ENCODE data around the gene SLC22A8.
A peak's percentile ranks its signal among the peaks of the same experiment; 100 is the strongest.
"Not testable (repeated sequence)": the region's sequence is repeated elsewhere in the genome, so short reads cannot be mapped to it uniquely, and the experiment has no call there.

Gene SLC22A8, protein sequence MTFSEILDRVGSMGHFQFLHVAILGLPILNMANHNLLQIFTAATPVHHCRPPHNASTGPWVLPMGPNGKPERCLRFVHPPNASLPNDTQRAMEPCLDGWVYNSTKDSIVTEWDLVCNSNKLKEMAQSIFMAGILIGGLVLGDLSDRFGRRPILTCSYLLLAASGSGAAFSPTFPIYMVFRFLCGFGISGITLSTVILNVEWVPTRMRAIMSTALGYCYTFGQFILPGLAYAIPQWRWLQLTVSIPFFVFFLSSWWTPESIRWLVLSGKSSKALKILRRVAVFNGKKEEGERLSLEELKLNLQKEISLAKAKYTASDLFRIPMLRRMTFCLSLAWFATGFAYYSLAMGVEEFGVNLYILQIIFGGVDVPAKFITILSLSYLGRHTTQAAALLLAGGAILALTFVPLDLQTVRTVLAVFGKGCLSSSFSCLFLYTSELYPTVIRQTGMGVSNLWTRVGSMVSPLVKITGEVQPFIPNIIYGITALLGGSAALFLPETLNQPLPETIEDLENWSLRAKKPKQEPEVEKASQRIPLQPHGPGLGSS

DNA sequence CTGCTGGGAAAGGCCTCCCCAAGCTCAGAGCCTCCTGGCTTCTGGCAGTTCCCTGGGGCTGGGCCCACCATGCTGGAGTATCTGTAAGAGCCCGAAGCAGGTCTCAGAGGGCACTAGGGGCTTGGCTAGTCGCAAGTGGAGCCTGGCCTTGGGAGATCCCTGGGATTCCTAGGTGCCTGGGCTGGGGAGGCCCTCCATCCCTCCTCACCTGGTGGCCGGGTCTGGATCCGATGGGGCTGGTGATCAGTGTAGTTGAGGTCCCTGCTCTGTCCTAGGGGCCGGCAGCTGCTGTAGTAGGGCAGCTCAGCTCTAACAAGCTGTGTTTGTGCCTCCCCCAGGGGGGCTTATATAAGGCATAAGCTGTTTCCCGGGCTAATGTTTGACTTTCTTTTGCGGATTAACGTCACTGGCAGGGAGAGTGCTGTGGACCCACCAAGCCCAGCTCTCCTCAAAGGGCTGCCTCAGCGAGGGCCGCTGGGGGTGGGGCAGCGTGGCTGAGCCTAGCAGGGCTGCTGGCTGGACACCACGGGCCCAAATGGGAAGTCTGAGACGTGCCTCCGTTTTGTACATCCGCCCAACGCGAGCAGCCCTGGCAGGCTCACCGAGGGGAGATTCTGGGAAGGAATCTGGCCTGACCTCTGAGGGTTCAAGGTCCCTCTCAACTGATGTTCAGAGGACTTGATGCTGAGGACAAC, at the start of gene SLC22A8:
Gene SLC22A8 (minus strand): TSS at position 321 of the 695 bp plus-strand sequence. CDS start 883 bp downstream, outside the sequence.
- DNase-seq (ENCODE audit: low read depth) = no peak

DNA sequence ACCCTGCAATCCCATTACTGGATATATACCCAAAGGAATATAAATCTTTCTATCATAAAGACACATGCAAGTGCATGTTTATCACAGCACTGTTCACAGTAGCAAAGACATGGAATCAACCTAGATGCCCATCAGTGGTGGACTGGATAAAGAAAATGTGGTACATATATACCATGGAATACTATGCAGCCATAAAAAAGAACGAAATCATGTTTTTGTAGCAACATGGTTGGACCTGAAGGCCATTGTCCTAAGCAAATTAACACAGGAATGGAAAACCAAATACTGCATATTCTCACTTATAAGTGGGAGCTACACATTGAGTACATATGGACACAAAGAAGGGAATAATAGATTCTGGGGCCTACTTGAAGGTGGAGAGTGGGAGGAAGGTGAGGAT, 30.6 kb upstream of the SLC22A8 start:
- DNase-seq (ENCODE audit: low read depth) = not testable (repeated sequence)

DNA sequence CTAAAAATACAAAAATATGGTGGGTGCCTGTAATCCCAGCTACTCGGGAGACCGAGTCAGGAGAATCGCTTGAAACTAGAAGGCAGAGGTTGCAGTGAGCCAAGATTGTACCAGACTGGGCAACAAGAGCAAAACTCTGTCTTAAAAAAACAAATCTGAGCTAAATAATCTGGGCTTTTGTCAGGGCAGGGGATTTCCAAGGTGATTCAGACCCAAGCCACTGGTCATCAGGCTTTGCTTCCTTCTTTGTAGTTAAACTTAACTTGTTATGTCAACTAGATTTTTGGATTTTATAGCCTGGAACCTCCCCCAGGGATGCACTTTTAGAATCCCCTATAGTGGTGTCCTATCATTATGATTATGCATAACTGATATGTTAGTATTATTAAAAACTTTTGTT, 27.0 kb upstream of the SLC22A8 start:
- no peak for DNase-seq (ENCODE audit: low read depth)

DNA sequence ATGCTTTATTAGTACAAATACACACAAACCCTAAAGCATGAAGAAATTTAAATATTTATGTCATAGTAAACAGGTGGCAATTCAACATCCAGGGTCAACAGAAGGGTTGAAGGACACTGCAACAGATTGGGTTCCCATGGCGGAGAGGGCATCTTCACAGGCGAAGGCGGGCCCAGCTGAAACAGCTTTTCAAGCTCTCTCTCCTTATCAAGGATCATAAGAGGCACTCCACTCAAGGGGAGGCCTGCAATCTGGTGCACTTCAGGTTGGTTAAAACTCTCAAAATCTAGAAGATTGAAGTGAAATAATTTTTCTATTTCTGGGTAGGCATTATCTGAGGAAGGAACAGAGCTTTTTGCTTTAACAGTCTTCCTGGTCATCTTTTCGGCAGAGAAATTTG, 16.8 kb upstream of the SLC22A8 start:
- no peak for DNase-seq (ENCODE audit: low read depth)

DNA sequence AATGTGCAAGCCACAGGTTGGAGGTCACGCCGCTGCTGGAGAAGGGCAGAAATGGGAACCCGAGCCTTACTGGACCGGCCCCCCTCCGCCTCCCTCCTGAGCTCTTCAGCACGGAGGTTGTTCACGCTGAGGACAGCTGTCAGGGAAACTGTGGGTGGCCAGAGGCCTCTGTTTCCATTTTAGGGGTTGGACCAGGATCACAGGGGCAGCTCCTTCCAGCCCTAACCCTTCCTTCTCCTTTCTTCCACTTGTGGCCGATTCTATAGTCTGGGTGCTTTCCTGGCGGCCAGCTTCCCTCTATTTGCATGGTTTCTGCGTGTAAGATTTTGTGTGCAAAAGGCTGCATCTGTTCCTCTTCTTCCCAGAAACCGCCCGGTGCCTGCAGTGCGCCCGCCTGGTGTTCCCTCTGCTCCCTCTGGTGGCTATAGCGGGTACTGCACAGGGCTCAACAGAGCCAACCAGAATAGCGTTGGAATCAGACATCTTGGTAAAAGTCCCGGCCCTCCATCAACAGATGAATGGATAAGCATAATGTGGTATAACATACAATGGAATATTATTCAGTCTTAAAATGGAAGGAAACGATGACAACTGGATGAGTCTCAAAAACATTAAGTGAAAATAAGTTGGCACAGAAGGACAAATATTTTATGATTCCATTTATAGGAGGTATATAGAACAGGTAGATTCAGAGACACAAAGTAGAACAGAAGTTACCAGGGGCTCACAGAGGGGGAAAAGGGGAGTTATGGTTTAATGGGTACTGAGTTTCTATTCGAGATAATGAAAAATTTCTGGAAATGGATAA, 8.4 kb upstream of the SLC22A8 start:
- DNase-seq (ENCODE audit: low read depth) = peak; percentile 77

DNA sequence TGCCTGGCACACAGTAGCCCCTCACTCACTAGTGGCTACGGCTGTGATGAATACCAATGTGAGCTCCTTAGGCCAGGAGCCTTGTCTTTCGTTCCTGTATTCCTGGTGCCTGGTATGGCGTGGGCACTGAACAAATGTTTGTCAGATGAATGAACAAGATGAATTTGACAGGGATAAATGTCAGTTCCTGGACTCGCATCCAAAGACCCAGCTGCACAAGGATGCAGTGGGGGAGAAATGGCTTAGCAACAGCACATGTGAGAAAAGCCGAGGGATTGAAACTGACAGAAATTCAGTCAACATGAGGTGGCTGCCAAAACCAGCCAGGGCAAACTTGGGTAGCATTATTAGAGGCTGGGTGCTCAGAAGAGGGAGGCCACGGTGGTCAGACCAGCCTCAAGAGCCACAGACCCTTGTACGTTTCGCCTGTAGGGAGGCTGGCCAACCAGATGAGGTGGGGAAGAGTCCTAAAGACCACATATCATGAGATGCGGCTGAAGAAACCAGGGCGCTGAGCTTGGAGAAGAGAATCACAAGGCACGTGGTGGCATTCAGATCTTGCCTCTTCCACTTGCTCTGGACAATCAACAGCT, 7.7 kb upstream of the SLC22A8 start:
- no peak for DNase-seq (ENCODE audit: low read depth)

DNA sequence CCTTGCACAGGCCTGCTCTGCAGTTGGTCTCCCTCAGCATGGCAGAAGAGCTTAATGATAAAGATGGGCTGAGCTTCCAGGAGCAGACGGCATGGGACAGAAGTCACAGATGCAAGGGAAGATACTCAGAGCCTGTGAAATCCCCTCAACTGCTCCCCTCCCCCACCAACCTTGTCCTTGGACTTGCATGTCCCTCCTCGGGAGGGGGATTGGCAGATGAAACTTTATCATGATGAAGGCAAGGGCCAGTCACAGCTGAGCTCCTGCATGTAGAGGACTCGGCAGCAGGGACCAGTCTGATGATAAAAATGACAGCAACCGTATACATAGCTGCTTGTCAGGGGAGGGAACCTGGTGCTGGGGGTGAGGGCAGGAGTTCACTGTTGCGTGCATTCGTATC, 6.8 kb upstream of the SLC22A8 start:
- DNase-seq (ENCODE audit: low read depth) = no peak

DNA sequence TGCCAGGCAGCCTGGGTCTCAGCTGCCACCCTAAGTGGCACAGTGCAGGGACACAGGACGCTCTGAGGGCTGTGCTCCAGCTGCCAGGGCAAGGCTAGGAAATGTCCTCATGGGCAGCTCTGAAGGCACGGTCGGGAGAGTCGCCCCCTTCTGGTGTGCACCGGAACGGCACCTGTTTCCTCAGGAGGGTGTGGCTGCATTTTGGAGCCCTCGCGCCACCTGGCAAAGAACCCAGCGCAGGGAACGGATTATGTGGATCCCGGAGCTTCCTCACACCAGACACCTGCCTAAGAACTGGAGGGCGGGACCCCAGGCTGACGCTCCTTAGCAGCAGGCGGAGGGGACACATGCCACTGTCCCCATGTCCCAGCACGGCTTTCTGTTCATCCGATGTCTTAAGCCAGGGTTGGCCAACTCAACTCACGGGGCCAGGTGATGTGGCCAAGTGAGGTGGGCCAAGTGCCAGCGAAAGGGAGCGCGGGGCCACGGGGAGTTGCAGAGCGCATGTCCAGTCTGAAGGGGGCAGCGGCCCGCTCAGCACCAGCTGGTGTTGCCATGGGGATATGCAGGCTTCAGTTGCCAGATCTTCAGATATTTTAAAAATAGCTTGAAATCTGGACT, 5.1 kb upstream of the SLC22A8 start:
- DNase-seq (ENCODE audit: low read depth) = peak; percentile 17

DNA sequence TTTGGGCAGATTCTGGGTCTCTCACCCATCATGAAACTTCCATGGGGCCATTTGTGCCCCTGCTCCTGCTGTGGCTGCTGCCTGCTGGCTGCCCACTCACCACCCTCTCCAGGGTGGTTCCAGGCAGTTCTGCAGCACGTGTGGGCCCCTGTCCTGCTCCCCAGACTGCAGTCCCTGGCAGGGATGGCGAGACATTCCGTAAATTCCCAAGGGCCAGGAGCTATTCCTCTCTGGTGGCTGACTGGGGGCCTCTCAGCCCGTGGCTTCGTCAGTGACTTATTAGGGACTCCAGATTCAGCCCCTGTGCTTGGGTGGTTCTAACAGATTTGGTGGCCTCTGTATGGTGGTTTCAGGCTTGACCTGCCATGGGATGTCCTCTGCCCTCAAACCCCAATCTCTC, 3.9 kb upstream of the SLC22A8 start:
- no peak for DNase-seq (ENCODE audit: low read depth)

DNA sequence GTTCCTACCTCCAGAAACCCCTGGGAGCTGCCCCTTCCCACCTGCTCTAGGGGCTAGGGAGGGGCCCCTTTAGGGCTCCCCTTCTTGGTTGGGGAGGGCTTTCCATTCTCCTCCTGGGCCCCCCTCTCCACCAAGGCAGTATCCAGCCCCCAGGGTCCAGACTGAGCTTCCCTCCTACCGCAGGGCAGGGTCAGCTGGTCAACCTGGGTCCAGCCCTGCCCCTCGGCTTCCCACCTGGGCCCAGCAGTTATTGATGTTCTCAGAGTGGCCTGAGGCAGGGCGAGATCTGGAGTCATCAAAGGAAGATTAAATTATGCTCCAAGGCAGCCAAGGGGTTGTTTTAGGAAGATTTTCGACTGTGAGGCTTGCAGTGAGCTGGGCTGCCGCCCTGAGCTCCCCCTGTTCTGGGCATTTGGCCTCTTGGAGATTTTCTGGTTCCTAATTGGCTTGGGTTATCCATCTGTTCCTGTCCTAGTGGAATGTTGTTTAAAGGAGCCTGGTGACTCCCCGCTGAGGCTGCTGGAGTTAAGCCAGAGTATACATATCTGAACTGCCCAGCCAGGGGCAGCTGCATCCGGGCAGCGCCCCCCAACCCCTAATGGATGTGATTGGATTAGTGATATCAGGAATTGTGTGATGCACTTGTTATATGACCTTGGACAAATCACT, 1.8 kb upstream of the SLC22A8 start:
- no peak for DNase-seq (ENCODE audit: low read depth)

DNA sequence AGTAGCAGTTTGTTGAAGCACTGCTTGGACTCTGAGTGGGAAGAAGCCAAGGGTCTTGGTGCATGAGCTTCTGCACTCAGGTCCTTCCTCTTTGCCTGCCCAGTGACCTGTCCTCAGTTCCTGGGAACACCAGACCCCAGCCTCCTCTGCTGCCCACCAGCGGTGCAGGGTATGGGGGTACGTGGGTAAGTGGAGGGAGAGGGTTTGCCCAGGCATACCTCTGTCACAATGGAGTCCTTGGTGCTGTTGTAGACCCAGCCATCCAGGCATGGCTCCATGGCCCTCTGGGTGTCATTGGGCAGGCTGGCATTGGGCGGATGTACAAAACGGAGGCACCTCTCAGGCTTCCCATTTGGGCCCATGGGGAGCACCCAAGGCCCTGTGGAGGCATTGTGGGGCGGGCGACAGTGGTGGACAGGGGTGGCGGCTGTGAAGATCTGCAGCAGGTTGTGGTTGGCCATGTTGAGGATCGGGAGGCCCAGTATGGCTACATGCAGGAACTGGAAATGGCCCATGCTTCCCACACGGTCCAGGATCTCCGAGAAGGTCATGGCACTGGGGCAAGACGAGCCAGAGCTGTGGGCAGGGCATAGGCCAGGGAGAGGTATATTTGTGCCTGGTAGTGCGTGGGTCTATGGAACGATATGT, 1.1 kb downstream of the SLC22A8 start:
- DNase-seq (ENCODE audit: low read depth) = no peak

DNA sequence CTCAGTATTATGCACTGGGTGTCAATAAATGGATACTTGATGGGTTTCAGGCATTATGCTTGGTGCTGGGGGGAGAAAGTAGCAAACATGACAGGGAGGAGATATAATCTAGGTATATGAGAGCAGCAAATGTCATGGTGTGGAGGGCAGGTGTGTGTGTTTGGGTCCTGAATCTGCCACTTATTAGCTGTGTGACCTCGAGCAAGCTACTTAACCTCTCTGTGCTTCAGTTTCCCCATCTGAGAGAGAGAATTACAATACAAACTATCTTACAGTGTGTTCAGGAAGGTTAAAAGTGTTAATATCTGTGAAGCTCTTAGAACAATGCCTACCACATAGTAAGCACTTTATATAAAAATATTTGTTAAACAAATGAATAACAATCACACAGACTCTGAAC, 2.8 kb downstream of the SLC22A8 start:
- DNase-seq (ENCODE audit: low read depth) = no peak

DNA sequence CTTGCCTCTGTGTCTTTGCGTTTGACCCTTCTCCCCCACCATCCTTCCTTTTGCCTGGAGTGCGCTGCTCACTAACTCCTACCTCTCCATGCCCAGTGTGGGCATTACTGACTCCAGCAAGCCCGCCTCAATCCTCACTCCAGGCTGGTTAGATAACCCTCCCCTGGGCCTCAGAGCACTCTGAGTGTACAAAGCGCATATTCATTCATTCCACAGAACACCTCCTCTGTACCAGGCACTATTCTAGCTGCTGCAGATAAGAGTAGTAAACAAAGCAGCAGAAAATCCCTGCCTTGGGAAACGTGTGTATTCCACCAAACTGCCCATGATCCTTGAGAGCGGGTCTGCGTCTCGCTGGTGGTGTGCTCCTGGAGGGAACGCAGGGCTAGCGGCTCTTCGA, 3.2 kb downstream of the SLC22A8 start:
- no peak for DNase-seq (ENCODE audit: low read depth)

DNA sequence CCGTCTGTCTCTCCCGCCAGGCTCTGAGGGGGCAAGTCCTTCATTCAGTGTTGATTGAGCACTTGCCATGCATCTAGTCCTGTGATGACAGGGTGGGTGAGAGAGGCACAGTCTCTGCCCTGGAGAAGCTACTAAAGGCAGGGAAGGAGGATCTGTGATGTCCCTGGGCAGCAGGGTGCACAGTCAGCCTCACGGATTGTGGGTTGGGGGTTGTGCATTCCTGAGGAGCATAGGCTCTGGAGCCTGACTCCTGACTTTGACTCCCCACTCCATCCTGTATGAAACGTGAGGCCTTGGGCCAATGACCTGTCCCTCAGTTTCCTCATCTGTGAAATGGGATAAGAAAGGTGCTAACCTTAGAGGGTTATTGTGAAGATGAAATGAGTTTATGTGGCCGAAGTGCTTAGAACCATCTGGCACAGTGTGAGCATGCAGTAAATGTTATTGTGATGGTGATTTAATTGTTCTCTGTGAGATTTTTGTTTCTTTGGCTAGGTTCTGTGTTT, 4.7 kb downstream of the SLC22A8 start:
- no peak for DNase-seq (ENCODE audit: low read depth)

DNA sequence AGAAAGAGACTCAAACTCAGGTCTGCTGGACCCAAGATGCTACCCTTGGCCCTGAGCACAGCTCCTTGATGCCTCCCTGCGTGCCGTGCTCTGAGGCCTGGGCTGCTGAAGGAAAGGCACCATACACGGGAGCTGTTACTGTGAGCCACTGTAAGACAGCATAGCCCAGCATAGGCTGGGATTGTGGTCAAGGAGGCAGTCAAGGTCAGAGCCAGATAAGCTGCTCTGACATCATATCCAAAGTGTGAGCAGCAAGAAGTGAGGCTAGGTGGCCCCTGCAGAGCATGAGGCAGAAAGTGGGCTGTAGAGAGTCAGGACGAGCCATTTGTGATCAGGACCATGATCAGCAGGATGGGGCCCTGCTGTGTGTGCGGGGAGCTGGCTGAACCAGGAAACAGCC, 7.7 kb downstream of the SLC22A8 start:
- no peak for DNase-seq (ENCODE audit: low read depth)

DNA sequence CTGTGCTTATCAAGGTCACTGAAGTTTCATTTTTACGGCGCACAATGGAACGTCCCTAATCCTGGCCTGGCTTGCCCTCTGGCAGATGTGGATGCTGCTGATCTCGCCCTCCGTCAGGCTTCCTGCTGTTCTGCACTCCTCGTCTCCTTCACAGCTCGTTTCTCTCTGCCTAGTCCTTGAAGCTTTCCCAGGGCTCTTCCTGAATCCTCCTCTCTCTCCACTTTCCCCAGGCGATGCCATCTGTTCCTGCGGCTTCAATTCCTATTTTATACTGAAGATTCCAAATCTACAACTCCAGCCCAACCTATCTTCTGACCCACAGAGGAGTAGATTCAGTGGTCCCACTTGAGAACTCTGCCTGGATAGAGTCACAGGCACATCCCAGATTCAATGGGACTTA, 14.2 kb downstream of the SLC22A8 start:
- DNase-seq (ENCODE audit: low read depth) = no peak

DNA sequence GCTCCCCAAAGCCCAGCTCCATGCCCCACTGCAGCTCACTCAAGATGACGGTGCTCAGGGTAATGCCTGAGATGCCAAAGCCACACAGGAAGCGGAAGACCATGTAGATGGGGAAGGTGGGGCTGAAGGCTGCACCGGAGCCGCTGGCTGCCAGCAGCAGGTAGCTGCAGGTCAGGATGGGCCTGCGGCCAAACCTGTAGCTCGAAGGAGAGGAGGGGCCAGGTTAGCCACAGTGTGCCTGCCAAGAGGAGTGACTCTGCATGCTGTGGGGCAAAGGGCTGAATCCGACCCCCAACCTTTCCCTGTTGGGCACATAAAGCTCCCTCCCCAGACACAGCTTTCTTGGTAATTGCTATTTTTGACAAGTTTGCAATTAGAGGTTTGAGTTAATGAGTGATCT, 16.0 kb downstream of the SLC22A8 start:
- no peak for DNase-seq (ENCODE audit: low read depth)

DNA sequence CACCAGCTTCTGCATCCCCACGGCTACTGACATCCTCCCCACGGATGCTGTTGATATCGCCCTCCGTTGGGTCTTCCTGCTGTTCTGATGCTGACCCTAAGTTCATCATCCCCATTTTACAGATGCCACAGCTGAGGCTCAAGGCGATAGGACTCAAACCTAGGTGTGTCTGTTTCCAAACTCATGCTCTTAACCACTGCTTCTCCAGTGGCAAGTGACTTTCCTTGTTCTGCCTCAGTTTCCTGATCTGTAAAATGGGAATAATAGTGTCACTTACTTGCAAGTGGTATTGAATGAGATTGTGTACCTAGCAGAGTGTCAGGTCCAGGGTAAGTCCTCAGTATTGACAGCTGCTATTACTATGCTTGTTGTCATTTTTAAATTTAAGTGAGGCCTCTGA, 16.5 kb downstream of the SLC22A8 start:
- no peak for DNase-seq (ENCODE audit: low read depth)

DNA sequence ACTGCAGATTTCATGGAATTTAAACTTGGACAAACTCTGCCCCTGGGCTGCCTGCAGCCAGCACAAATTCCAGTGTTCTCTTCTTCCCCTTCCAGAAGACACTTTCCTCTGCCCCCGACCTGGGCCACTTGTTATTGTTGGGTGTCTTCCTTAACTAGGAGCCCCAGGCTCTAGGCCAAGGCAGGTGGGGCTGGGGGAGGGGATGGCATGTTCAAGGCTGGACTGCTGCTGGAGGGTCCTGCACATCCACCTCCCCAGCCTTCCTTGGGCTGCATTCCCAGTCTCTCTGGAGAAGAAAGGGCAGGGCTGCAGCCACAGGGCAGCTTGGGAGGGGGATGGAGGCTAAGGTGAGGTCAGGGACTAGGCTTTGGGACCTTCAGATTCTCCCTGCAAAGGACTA, 19.4 kb downstream of the SLC22A8 start:
- DNase-seq (ENCODE audit: low read depth) = no peak

DNA sequence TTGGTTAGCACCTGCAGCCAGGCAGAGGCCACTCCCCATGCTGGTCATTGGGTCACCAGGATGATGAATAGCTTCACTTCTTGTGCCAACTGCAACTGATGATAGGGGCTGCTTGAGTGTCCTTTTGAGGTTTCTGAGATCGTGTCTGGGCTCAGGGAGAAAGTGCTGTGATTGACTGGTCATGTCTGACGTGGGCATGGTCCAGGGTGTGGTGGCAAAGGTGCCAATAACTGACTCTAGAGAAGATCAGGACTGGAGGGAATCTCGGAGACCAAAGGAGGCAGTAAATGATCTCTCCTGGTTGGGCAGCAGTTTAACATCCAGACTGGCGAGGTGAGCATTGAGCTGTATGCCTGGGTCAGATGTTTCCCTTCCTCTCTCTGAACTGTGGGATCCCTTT, 20.9 kb downstream of the SLC22A8 start:
- no peak for DNase-seq (ENCODE audit: low read depth)

Measured in ELR (cell line).